Activated CD4-positive, CD25-positive, alpha-beta regulatory T cell treated with anti-CD3 and anti-CD28 coated beads, Interleukin-2, amount 50 U/mL, for 72 hours (primary cell): ENCODE measurements around the gene LIN28A.

Experiments
- DNase-seq: peaks from one replicate; pipeline ENCODE4 v3.0.0; 2021

The LIN28A gene

DNA sequence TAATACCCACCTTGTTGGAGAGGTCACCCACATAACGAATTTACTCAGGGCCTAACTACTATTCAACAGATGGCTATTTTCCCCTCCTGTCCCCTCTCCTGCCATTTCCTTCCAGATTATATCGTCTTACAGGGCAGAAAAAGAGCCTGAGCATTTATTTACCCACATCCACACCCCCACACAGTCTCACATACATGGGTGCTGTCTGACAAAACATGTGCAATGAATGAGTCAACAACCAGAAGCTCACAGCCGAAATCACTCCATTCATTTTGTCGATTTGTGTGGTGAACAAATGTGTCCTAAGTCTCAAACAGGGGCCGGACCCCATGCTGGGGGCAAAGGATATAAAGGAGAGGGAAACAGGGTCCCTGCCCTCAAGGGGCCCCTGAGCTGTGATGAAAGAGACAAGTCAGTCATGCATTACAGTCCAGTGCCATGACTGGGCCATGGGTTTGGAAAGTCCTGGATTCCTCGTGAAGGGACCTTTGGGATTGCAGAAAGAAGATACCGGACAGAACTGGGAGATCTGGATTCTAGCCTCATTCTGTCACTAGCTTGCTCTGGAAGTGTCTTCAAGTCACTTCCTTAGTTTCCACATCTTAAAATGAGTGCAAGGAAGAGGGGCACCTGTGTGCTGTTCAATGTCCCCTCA lies 21.7 kb upstream of the LIN28A start:
- no peak for DNase-seq

DNA sequence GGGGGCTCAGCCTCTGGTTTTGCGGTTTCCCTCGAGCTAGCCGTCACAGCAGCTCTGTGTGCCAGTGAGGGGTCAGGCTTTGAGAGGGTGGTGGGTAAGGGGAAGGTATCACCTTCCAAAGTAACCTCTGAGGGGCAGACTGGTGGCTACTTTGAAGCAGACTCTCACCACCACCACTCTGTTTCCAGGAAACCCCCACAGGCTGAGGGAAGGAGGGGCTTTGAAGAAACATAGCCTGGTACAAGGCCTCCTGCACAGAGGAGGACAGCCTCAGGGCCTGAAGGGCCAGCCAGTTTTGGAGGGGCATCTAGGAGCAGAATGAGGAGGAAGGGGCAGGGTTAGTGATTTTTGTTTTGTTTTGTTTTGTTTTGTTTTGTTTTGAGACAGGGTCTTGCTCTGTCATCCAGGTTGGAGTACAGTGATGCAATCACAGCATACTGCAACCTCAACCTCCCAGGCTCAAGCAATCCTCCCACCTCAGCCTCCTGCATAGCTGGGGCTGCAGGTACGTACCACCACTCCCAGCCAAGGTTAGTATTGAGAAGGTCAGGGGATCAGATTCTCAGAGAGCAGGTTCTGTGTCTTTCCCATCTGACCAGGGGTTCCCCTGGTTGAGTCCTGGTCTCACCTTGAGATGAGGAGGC lies 20.9 kb upstream of the LIN28A start:
- no peak for DNase-seq

- no peak for DNase-seq
These were observed 19.2 kb upstream of the LIN28A start for GRCh38 chr1:26391450-26391849.

DNA sequence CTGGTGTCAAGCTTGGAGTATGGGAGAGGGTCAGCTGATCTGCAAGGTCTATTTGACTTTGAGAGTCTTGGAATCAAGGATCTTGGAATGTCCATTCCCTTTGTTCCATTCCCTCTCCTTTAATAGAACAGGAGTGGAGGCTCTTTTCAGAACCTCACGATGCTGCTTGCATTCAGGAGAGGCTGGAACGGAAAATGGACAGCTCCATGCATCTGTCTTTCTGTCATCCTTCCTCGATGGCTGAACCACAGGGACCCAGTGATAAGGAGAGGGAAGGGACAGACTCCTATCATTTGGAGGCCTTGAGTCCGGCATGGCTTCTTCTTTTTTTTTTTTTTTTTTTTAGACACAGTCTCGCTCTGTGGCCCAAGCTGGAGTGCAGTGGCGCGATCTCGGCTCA lies 14.9 kb upstream of the LIN28A start:
- DNase-seq: no peak

- no peak for DNase-seq
These were observed 11.6 kb upstream of the LIN28A start for GRCh38 chr1:26399034-26399433.

DNA sequence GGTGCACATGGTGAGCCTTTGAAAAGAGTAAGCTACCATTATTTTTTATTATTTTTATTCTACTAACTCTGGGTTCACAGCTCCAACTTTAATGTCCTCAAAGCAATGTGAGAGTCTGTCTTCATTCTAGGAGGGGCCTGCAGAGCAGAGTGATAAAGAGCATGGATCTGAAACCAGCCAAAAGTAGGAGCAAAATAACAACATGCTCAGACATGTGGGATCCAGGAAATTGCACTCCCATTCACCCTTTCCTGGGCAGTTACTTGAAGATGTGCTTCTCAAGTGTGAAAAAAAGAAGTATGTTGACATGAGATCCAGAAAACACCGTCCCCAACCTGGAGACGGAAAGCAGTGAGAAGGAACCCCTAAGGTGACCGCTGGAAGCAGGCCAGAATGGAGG lies 8.7 kb upstream of the LIN28A start:
- no peak for DNase-seq

DNA sequence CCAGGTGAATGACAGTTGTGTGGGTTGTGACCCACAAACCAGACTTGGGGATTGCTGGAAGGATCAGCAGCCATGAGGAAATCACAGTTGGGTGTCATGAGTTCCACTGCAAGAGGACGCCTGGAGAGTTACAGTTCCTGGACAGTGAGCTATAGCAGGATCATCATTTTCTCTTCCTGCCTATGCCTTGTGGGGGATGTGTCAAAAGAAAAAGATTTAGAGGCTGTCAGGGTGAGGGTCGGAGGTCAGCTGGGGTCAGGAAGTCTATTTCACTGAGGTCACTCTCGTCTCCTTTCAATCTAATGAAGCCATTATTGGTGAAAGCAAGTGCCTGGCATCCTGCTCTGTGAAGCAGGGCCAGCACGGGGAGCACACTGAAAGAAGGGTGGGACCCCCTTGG lies 7.0 kb upstream of the LIN28A start:
- no peak for DNase-seq

GRCh38 chr1:26404641-26405040 lies 6.0 kb upstream of the LIN28A start:
- no peak for DNase-seq

- DNase-seq: no peak
These were observed 5.2 kb upstream of the LIN28A start for GRCh38 chr1:26405281-26405915.

DNA sequence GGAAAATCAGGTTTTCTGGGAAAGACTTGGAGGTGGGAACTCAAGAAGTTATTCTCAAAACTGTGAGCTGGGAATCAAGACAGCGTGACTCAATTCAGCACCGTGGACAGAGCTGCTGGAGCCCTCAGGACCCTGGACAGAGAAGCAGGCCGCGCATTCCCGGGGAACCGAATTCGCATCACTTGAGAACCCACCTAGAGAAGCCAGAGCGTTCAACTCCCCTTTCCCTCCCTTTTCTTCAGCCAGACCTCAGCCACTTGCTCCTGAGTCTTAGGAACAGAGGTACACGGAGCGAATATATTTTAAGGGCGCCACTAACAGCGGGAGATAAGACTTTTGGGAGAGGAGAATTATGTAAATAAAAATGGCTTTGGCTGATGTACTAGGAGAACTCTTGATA lies 2.0 kb upstream of the LIN28A start:
- DNase-seq: peak; percentile 59

DNA sequence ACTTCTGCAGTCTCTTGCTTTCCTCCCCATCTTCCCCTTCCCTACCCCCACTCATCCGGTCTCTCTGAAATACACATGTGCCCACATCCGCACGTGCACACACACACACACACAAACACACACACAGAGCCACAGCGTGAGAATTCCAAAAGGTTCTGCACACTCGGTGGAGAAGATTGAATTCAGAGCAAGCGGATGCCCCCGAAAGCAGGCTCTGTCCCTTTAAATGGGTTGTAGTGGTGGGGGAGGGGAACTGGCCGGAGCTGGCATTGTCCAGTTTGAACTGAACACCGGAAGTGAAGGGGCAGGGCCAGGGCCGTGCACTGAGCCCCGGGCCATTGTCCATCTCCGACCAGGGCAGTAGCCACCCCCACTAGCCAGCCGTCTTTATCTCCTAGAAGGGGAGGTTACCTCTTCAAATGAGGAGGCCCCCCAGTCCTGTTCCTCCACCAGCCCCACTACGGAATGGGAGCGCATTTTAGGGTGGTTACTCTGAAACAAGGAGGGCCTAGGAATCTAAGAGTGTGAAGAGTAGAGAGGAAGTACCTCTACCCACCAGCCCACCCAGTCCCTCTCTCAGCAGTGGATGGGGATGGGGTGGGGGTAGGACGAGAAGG lies 1.3 kb upstream of the LIN28A start:
- DNase-seq: no peak

DNA sequence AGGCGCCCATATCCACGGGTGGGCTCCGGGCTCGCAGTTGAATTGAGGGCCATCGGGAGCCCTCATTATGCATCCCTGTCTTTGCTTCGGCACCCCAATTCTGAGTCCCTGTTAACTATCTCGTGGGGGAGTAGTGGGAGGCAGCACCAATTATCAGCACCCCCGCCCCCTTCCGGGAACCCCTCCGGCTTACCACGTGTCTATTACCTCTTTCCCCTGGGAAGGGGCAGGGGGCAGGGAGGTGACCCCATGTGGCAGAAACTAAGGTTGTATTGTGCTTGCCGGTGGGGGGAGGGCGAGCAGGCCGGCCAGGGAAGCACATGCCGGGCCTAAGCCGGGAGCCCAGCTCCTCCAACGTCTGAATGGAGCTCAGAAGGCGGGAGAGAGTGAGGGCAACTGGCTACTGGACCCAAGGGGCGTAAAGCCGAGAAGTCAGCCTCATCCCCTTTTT lies 1.0 kb downstream of the LIN28A start:
- DNase-seq: no peak

DNA sequence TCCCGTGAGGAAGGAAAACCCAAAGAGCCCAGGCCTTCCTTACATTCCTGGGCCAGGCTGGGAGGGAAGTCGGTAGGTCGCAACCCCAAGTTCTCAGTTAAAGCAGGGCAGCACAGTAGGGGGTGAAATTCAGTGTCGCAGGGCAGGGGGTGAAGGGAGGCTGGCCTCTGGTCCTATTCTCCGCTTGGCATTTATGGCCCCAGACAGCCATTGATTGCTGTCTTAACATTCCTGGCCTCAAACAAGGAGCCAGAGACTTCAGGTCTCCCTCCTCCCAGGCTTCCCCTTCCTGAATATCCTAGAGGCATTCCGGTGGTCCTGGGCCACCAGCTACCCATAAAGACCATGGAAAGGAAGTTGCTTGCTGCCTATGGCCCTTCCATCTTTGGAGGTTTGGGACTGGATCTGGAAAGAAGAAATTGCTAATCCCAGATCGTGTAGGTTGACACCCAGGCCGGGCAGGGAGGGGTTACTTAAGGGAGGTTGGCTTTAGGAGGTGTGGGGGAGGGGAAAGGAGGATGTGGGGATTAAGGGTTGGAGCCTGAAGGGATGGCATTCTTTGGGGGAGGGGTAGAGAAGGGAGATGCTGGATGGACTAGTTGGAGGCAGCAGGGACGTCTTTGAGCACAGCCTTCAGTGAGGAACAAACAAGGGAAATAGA lies 1.7 kb downstream of the LIN28A start:
- no peak for DNase-seq

DNA sequence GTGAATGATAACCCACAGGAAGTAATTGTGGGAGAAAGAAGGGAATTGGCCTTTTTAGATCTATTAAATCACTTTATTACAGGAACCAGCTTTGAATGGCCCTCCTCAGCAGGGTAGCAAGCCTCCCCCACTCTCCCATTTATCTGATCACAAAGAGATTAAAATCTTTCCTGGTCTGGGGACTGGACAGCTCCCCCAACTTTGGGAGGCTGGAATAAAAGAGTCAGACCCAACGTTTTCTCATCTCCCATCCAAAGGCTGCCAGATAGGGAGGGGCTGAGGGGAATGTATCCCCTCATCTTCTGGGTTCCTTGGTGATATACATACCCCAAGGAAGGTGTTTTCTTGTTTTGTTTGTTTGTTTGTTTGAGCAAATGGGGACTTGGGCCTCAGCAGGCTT lies 2.4 kb downstream of the LIN28A start:
- DNase-seq: no peak

DNA sequence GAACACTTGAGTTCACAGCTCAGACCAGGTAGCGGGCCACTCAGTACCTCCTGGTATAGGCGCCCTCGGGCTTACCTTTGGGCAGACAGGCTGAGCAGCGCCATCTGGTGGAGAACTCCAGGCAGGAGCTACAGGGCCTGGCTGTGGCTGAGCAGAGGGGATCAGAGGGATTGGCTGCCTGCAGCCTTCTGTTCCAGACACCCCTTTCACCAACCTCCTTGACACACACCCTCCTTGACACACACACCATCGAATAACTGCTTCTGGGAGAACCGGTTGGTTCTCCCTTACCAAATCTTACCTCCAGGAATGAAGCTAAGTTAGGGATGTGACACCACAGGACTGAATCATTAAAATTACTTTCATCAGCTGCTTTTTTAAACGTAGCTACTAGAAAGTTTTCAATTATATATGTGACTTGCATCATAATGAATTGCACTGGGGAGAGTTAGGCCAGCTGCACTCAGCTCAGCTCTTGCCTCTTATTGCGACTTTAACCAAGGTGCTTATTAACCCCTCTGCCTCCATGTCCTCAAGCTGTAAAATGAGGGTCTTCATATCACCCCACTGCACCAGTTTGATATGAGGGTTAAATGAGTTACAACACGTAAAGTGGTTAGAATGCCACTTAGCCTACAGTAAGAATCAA lies 6.6 kb downstream of the LIN28A start:
- DNase-seq: peak; percentile 87

DNA sequence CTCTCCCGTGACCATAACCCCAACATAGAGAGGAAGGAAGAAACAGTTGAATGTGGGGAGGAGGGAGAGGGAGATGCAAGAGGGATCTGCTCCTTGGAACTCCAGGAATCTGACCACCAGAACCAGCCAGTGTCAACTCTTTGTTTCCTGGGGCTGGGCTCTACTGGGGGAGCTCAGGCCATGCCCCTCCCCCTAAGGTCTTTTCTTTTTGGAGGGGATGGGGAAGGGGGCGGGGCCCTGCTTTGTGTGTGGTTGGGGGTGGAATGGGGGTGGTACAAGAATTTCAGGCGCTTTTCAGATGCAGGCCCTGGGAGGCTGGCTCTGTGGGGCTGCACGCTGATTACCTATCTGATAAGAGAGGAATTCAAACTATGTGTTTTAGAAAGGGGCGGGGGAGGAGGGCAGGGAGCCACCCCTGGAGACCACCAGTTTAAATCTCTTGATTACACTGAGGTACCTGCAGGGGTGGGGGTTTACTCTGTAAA lies 8.3 kb downstream of the LIN28A start:
- DNase-seq: no peak

- DNase-seq: no peak
These were observed 8.9 kb downstream of the LIN28A start for GRCh38 chr1:26419494-26419893.

- no peak for DNase-seq
These were observed 19.1 kb downstream of the LIN28A start for GRCh38 chr1:26429721-26430120.

DNA sequence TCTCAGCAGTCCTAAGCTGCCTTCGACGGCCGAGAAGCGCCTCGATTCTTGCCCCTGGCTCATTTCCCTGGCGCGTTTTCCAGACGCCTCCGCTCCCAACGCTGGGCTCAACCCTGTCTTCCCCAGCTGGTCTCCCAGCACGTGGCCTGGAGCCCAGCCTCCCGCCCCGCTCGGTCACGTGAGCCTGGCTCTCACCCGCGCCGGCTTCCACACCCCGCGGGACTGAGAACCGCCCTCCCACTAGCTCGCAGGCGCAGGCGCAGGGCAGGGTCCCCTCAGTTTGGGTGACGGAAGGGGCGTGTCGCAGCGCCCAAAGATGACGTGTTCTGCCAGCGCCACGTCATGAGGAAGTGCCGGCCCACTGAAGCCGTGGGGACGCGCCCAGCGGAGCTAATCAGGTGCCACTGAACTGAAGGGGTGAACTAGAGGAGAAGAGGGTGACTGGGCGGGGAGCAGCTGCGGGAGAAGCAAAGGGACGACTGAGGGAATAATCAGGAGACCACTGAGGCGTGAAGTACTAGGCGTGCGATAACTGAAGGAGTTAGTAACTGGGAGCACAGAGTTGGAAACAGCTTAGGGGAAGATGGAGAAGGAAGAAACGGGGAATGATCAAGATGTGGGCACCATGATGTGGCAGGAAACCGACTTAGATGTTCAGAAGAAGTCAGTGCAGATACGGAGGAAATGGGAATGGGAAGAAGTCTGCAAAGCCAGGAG lies 21.5 kb downstream of the LIN28A start, which contains the start of gene DHDDS:
Gene DHDDS (plus strand): TSS at position 343 of the 717 bp plus-strand sequence. CDS start 625 bp downstream, outside the sequence.
- DNase-seq: peak; percentile 99

DNA sequence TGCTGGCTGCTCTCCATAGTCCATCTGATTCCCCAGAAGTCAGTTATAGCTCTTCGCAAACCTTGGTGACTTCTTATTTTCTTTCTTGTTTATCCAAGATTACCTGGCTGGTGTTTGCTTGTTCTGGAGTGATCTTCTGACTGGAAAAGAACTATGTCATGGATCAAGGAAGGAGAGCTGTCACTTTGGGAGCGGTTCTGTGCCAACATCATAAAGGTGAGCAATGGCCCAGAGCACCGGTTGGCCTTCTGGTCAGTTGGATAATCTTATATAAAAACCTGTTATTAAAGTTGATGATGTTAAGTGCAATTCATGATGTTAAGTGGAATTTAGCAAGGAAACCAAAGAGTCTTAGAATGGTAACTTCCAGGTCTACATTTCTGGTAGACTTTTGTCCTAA lies 22.2 kb downstream of the LIN28A start:
- no peak for DNase-seq

GRCh38 chr1:26434161-26434752 lies 23.6 kb downstream of the LIN28A start:
- DNase-seq: no peak
